K562 (cell line): Measurements from ENCODE around the gene TEX14. TPM values are rescaled to one million over a fixed set of nuclear protein-coding genes. Genes with fewer than 3 reads are reported as not detected.
A peak's percentile ranks its signal among the peaks of the same experiment; 100 is the strongest.

Experiments
- ATAC-seq: fragments of 200-7000 bp; cut with Tn5 transposase; 3 replicates; pipeline ENCODE4 v1.9.1; 2020; ENCODE audit warnings: moderate library complexity
- BruUV-seq: library from RNA; stranded (reverse); fragments of 400-500 nt; replicated peaks from 2 replicates; lab custom pipeline; 2021; lab: Mats Ljungman, UMichigan
- CTCF ChIA-PET: fragments of 300-600 bp; formaldehyde crosslinking; extraction: SDS; loops from one replicate; lab custom pipeline; 2021; ENCODE audit warnings: low intra/inter-chr PET ratio; lab: Yijun Ruan, JAX
- POLR2A ChIA-PET: fragments of 300-600, 350-650 bp; sonication (Branson Sonifier 250); formaldehyde crosslinking; extraction: SDS; loops from one replicate; lab custom pipeline; 2021; ENCODE audit warnings: antibody characterized with exemption, inconsistent platforms; lab: Yijun Ruan, JAX
- DNase-seq, 4 experiments: peaks; one replicate each; pipeline versions ENCODE4 v3.0.0 to v3.0.0-alpha.2; 2011 to 2018; ENCODE audit warnings: low spot score in 3 of 4, mixed read lengths in 3 of 4; ENCODE audit errors: extremely low read depth in 1 of 4
- FAIRE-seq: peaks from 2 replicates; lab custom pipeline; 2011; peaks lifted over from hg19 to GRCh38; lab: Jason Lieb, UNC
- H2AFZ ChIP-seq: 2 replicates; pipeline ENCODE4 v1.6.0; 2011; ENCODE audit warnings: low read depth, low read length, control low read depth, inconsistent platforms
- H3K27ac ChIP-seq: fragments of 200-600 bp; 3 replicates; pipeline ENCODE4 v1.8.0; 2011; ENCODE audit warnings: low read depth, mild to moderate bottlenecking, control low read depth, inconsistent platforms, low read length, moderate library complexity, mixed read lengths; ENCODE audit errors: extremely low read depth
- H3K27me3 ChIP-seq, 2 experiments: fragments of 300-600 bp in 1 of 2; 2 replicates in 1 of 2; 3 replicates in 1 of 2; pipeline versions ENCODE4 v1.6.0 to v1.8.0; 2011; ENCODE audit warnings: inconsistent platforms in 2 of 2, low read length in 2 of 2, mild to moderate bottlenecking in 1 of 2, mixed read lengths in 1 of 2, moderate library complexity in 1 of 2; ENCODE audit not compliant: control insufficient read depth in 2 of 2, insufficient read depth in 2 of 2
- H3K36me3 ChIP-seq: fragments of 300-600 bp; 3 replicates; pipeline ENCODE4 v1.8.0; 2011; ENCODE audit warnings: mild to moderate bottlenecking, low read length, inconsistent platforms; ENCODE audit not compliant: control insufficient read depth, insufficient read depth
- H3K4me1 ChIP-seq, 2 experiments: fragments of 200-600 bp in 1 of 2; replicated peaks in 1 of 2; 2 replicates in 1 of 2; 3 replicates in 1 of 2; pipeline versions ENCODE4 v1.5.1 to v1.8.0; 2011; ENCODE audit warnings: inconsistent platforms in 2 of 2, low read length in 2 of 2, mild to moderate bottlenecking in 1 of 2, mixed read lengths in 1 of 2, moderate library complexity in 1 of 2; ENCODE audit not compliant: control insufficient read depth in 2 of 2, insufficient read depth in 2 of 2
- H3K4me2 ChIP-seq: 2 replicates; pipeline ENCODE4 v1.6.1; 2011; ENCODE audit warnings: low read length, control low read depth, inconsistent platforms, mixed read lengths; ENCODE audit not compliant: insufficient read depth
- H3K4me3 ChIP-seq: fragments of 200-600 bp; sonication (generic), shearing (Covaris generic); 2 replicates; pipeline ENCODE4 v1.5.1; 2016; ENCODE audit warnings: control low read depth, inconsistent platforms
- H3K79me2 ChIP-seq: fragments of 200-600 bp; 3 replicates; pipeline ENCODE4 v1.8.0; 2011; ENCODE audit warnings: low read length, inconsistent platforms; ENCODE audit not compliant: control insufficient read depth, insufficient read depth
- H3K9ac ChIP-seq, 2 experiments: 2 replicates each; pipeline versions ENCODE4 v1.6.0 to v1.6.1; 2011; ENCODE audit warnings: low read depth in 2 of 2, low read length in 2 of 2, control low read depth in 1 of 2, inconsistent platforms in 1 of 2, mild to moderate bottlenecking in 1 of 2, mixed read lengths in 1 of 2; ENCODE audit not compliant: insufficient read depth in 1 of 2
- H3K9me1 ChIP-seq: one replicate; pipeline ENCODE4 v1.6.0; 2011; ENCODE audit warnings: inconsistent platforms, mild to moderate bottlenecking, low read length, moderate library complexity; ENCODE audit not compliant: control insufficient read depth, insufficient read depth
- H3K9me3 ChIP-seq: replicated peaks from 2 replicates; pipeline ENCODE4 v1.5.1; 2011; ENCODE audit warnings: low read depth, low read length, inconsistent platforms; ENCODE audit not compliant: control insufficient read depth, insufficient read depth
- H4K20me1 ChIP-seq: replicated peaks from 2 replicates; pipeline ENCODE4 v1.6.1; 2011; ENCODE audit warnings: low read length, inconsistent platforms, mixed read lengths; ENCODE audit not compliant: control insufficient read depth, insufficient read depth
- C11orf30 ChIP-seq: fragments of 450-650 bp; IDR thresholded peaks from 2 replicates; pipeline ENCODE4 v1.6.1; 2016; ENCODE audit warnings: low read depth, mild to moderate bottlenecking
- DACH1 ChIP-seq: fragments of 450-650 bp; IDR thresholded peaks from 2 replicates; pipeline ENCODE4 v1.6.1; 2018; ENCODE audit not compliant: partially characterized antibody
- EP300 ChIP-seq: IDR thresholded peaks from 2 replicates; pipeline ENCODE4 v1.6.1; 2012; ENCODE audit warnings: low read length, improper control_type of control experiment
- GABPB1 ChIP-seq: sonication (generic); formaldehyde crosslinking; IDR thresholded peaks from 2 replicates; pipeline ENCODE4 v1.8.0; 2022; ENCODE audit warnings: mild to moderate bottlenecking, missing genetic modification reagents
- HNRNPH1 ChIP-seq: fragments of 200-400 bp; formaldehyde crosslinking; optimal IDR thresholded peaks from 2 replicates; pipeline ENCODE3; 2017; ENCODE audit warnings: low read depth, mild to moderate bottlenecking, low read length, moderate library complexity
- LEF1 ChIP-seq: fragments of 450-650 bp; IDR thresholded peaks from 2 replicates; pipeline ENCODE4 v1.6.1; 2016; ENCODE audit warnings: mild to moderate bottlenecking
- MEF2A ChIP-seq: IDR thresholded peaks from 2 replicates; pipeline ENCODE4 v1.6.1; 2011; ENCODE audit warnings: low read depth, mild to moderate bottlenecking, low read length, moderate library complexity; ENCODE audit not compliant: control insufficient read depth
- MNT ChIP-seq, 2 experiments: fragments of 450-650 bp; conservative IDR thresholded peaks; 2 replicates each; pipeline ENCODE4 v1.6.1; 2017; ENCODE audit warnings: mild to moderate bottlenecking in 2 of 2, moderate library complexity in 2 of 2
- MTA1 ChIP-seq: fragments of 450-650 bp; IDR thresholded peaks from 2 replicates; pipeline ENCODE4 v1.6.1; 2017; ENCODE audit warnings: borderline replicate concordance
- POLR2H ChIP-seq: IDR thresholded peaks from 2 replicates; pipeline ENCODE4 v1.6.1; 2016; ENCODE audit warnings: missing genetic modification characterization, low read depth, mild to moderate bottlenecking, control low read depth, missing compliant biosample characterization, moderate library complexity
- TEAD4 ChIP-seq, 2 experiments: sonication (generic) in 1 of 2; formaldehyde crosslinking in 1 of 2; IDR thresholded peaks; 2 replicates each; pipeline versions ENCODE4 v1.6.1 to v1.8.0; 2012 to 2022; ENCODE audit warnings: borderline replicate concordance in 1 of 2, inconsistent platforms in 1 of 2, low read length in 1 of 2, mild to moderate bottlenecking in 1 of 2, missing genetic modification reagents in 1 of 2
- ZBTB1 ChIP-seq: sonication (generic); formaldehyde crosslinking; IDR thresholded peaks from 2 replicates; pipeline ENCODE4 v1.8.1; 2023; ENCODE audit warnings: missing genetic modification reagents, low read depth, mild to moderate bottlenecking, borderline replicate concordance
- ZNF639 ChIP-seq, 2 experiments: fragments of 200-800 bp in 1 of 2; sonication (Bioruptor generic) in 1 of 2; sonication (generic) in 1 of 2; formaldehyde crosslinking in 1 of 2; IDR thresholded peaks in 1 of 2; conservative IDR thresholded peaks in 1 of 2; 2 replicates each; pipeline versions ENCODE4 v1.5.0 to v1.6.1; 2016 to 2020; ENCODE audit warnings: missing compliant biosample characterization in 1 of 2, missing genetic modification characterization in 1 of 2, missing genetic modification reagents in 1 of 2
- ZNF780A ChIP-seq: fragments of 250-450 bp; sonication (Bioruptor Pico); IDR thresholded peaks from 2 replicates; pipeline ENCODE4 v1.5.0; 2021; ENCODE audit warnings: mild to moderate bottlenecking
- WGBS: fragments of 100-300 bp; shearing (Covaris generic); methylation state at CpG from one replicate; pipeline ENCODE4 v1.1.6; 2016; ENCODE audit warnings: low coverage, mixed read lengths; ENCODE audit not compliant: insufficient coverage; ENCODE audit errors: missing lambda C conversion rate; 5-methylcytosine and 5-hydroxymethylcytosine counted together
- in situ Hi-C: fragments of 300-500 bp; cut with MboI; formaldehyde crosslinking; loops from 4 replicates; pipeline ENCODE4 v1.15.0; 2018; ENCODE audit warnings: inconsistent platforms, mixed read lengths
- intact Hi-C: fragments of 100-400 bp; cut with micrococcal nuclease; formaldehyde crosslinking; loops from 2 replicates; pipeline ENCODE4 v1.14.2; 2022
- polyA plus RNA-seq, 8 experiments: library from polyadenylated mRNA; depleted of rRNA in 4 of 8; stranded (reverse) in 5 of 8; unstranded in 3 of 8; fragments of >200 nt; fragmentation: Nextera tagmentation in 2 of 8; fragmentation: Illumina TruSeq in 1 of 8; extraction: Ambion mirVana in 2 of 8; extraction: Trizol in 1 of 8; gene quantifications; 2 replicates each; pipeline versions ENCODE4 v1.2.1 to v1.2.3, GENCODE V29; 2011 to 2014; ENCODE audit warnings: inconsistent platforms in 1 of 8, missing spikeins in 1 of 8
- total RNA-seq, 7 experiments: library from RNA; depleted of rRNA in 6 of 7; stranded (reverse); fragments of >200 nt in 6 of 7; fragmentation: Illumina TruSeq in 2 of 7; extraction: Trizol in 2 of 7; gene quantifications; 2 replicates each; pipeline versions ENCODE4 v1.2.1 to v1.2.3, GENCODE V29; 2011 to 2021; ENCODE audit warnings: low replicate concordance in 1 of 7

TEX14 gene
- total and polyA plus RNA-seq, 9 of the 15 experiments (the other 6 are each of a cell fraction or from before 2014, with no cell fraction given): 0.05 to 0.12 (median 0.09) TPM; not detected in 1

GRCh38 chr17:58710948-58711552 is 19.2 kb upstream of the TEX14 start (continued):
- TF ChIP-seq ZNF780A (CRISPR knock-in tag) (no peak), C11orf30 (no peak), GABPB1 (CRISPR knock-in tag) (no peak), ZBTB1 (CRISPR knock-in tag) (no peak), DACH1 (peak; percentile 51), MNT (conservative IDR thresholded peaks at IDR 0.05) (0 out of 4 replicates have a peak, but pooled peaks of 1 of the 2 experiments have one; percentile 27), POLR2H (tag) (peak; percentile 41)

GRCh38 chr17:58706351-58707140 is 14.7 kb upstream of the TEX14 start:
- intact Hi-C loops: loop anchor here (5.0 kb wide), 1 partner anchor 119 kb away; no protein-coding TSS in a partner anchor
- no peaks in the 10 kb centered on the region for H3K27me3 ChIP-seq
- in situ Hi-C loops: no loop called here
- H3K36me3 ChIP-seq: peaks cover 59% of the 10 kb centered on the region
- peak overlapping the region; percentile 49; the same call in 1 of the 3 replicates for H3K27ac ChIP-seq
- H3K9me3 ChIP-seq: no peaks in the 10 kb centered on the region
- H4K20me1 ChIP-seq: no peaks in the 10 kb centered on the region
- CTCF ChIA-PET: no interaction called here
- H3K9me1 ChIP-seq: no peaks in the 10 kb centered on the region
- H3K79me2 ChIP-seq: no peaks in the 10 kb centered on the region
- no peak overlapping the region for H3K4me3 ChIP-seq
- WGBS: 2% methylated on average over 3 of the region's 3 CpGs
- ATAC-seq: peak; percentile 74
- H2AFZ ChIP-seq: peak overlapping the region; percentile 28; the same call in 1 of the 2 replicates
- H3K4me2 ChIP-seq: peak overlapping the region; percentile 45; the same call in 1 of the 2 replicates
- FAIRE-seq: no peak
- no TSS peak for BruUV-seq
- H3K9ac ChIP-seq: no peak overlapping the region; a peak in 1 of 4 replicates
- POLR2A ChIA-PET: interaction anchor here (1.0 to 1.2 kb wide), 3 partner anchors 10 to 75 kb away, joined by 3 to 4 read pairs (median 4); no protein-coding TSS in a partner anchor
- peak in 1 of 4 experiments; percentile 10 for DNase-seq
- H3K4me1 ChIP-seq: peaks cover 5 to 7% of the 10 kb centered on the region in 2 experiments; a peak in 3 of 5 replicates
- TF ChIP-seq MEF2A (peak; percentile 79), LEF1 (peak; percentile 24; the same call in 1 of the 2 replicates), MTA1 (no peak), TEAD4 (IDR thresholded peaks at IDR 0.05; ENCODE audit: low read length) (peak; percentile 52; the same call in 1 of the 2 replicates), TEAD4 (CRISPR knock-in tag; IDR thresholded peaks at IDR 0.05; ENCODE audit: borderline replicate concordance) (no peak), ZNF639 (CRISPR knock-in tag; conservative IDR thresholded peaks at IDR 0.05 in 1 of 2, IDR thresholded peaks at IDR 0.05 in 1 of 2) (peak in 1 of 2 experiments; percentile 33; a peak in 1 of 4 replicates), EP300 (peak; percentile 32; the same call in 1 of the 2 replicates), HNRNPH1 (no peak)
